ENCODE data around the gene GRAP.

DNA sequence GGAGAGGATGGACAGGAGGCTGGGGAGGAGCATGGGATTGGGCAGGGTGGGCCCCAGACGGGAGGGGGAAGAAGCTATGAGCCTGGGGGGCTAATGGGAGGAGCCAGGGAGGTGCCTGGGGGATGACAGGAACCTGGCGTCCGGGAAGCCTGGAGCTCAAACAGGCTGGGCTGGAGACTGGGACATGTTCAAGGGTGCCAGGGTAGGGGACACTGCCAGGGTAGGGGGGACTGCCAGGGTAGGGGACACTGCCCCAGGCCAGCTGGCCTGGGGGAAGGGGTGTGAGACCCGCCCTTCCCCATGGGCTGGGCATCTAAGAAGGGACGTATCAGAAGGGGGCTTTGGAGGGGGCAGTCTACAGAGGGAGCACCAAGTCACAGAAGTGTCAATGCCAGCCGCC is 35.2 kb downstream of the GRAP start:
- no peak for TF ChIP-seq EP300 (IDR thresholded peaks at IDR 0.05)
- no peak for TF ChIP-seq CTCF (IDR thresholded peaks at IDR 0.05)
- no peak for TF ChIP-seq MYC (IDR thresholded peaks at IDR 0.05; ENCODE audit: borderline replicate concordance, low read length)
- TF ChIP-seq KDM5A (IDR thresholded peaks at IDR 0.05) = no peak
- TF ChIP-seq RFX5 (IDR thresholded peaks at IDR 0.05) = no peak
- TF ChIP-seq, protein P1, sequence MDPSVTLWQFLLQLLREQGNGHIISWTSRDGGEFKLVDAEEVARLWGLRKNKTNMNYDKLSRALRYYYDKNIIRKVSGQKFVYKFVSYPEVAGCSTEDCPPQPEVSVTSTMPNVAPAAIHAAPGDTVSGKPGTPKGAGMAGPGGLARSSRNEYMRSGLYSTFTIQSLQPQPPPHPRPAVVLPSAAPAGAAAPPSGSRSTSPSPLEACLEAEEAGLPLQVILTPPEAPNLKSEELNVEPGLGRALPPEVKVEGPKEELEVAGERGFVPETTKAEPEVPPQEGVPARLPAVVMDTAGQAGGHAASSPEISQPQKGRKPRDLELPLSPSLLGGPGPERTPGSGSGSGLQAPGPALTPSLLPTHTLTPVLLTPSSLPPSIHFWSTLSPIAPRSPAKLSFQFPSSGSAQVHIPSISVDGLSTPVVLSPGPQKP (IDR thresholded peaks at IDR 0.05; ENCODE audit: low read depth, low read length) = no peak
- TF ChIP-seq, protein P2, sequence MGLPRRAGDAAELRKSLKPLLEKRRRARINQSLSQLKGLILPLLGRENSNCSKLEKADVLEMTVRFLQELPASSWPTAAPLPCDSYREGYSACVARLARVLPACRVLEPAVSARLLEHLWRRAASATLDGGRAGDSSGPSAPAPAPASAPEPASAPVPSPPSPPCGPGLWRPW (IDR thresholded peaks at IDR 0.05) = no peak
- TF ChIP-seq JUN (IDR thresholded peaks at IDR 0.05) = no peak
- no peak for TF ChIP-seq MAZ (IDR thresholded peaks at IDR 0.05; ENCODE audit: borderline replicate concordance, low read depth, low read length)
- TF ChIP-seq, protein P3, sequence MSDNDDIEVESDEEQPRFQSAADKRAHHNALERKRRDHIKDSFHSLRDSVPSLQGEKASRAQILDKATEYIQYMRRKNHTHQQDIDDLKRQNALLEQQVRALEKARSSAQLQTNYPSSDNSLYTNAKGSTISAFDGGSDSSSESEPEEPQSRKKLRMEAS (IDR thresholded peaks at IDR 0.05) = no peak
- no peak for TF ChIP-seq REST (IDR thresholded peaks at IDR 0.05)
- TF ChIP-seq JUNB (IDR thresholded peaks at IDR 0.05) = no peak
- TF ChIP-seq CEBPB (IDR thresholded peaks at IDR 0.05) = no peak
- no peak for TF ChIP-seq POLR2A (IDR thresholded peaks at IDR 0.05; ENCODE audit: low read length)
